HG03575 (cell line): ENCODE measurements around the gene HOXA7.

ENCODE experiments used
- ATAC-seq: cut with Tn5 transposase; IDR thresholded peaks from one replicate; pipeline ENCODE4 v1.9.1; 2021; ENCODE audit not compliant: unreplicated experiment, insufficient number of reproducible peaks, low FRiP score; ENCODE audit errors: extremely low read depth

HOXA7 gene

DNA sequence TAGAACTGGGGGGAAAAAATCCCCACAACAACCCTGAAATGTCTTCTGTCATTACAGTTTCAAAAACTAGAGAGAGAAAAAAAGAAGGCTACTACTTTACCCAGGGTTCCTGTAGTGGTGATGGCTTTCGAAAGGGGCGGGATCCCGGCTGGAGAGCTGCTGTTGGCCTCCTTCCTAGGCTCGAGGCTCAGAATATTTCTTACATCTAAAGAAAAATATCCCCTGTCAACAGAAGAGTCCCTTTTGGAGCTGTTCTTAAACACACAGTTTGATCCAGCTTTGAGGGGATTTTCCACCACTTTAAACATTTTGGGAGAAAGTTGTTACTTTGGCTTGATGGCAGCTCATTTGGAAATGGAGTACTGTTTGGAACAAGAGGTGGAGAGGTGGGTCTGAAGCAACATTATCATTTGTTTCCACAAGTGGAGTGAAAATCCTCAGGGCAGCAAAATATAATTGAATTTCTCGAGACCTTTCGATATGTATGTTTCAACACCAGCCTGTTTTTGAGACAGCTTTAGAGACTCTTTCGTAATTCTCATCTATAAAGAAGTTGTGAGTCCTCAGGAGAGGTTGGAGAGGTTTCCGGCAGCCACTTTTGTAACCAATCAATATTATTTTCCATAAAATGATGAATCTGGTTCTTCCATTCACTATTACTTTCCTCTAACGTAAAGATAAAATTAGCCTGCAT is 38.4 kb upstream of the HOXA7 start:
- ATAC-seq: no peak

DNA sequence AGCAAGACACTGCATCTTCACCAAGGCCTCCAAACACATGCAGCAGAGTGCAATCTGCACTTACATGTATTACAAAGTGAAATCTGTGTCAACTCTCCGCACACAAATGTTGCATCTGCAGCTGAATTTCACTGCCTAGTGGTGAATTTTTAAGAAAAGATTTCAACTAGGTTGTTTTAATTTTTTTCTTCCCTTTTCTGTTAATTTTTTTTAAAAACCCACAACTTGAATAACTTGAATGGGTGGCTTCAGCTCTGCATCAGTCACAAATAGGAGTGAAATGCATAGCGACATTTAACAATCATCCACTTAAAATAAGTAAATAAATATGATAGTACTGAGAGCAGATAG is 37.5 kb upstream of the HOXA7 start:
- no peak for ATAC-seq

DNA sequence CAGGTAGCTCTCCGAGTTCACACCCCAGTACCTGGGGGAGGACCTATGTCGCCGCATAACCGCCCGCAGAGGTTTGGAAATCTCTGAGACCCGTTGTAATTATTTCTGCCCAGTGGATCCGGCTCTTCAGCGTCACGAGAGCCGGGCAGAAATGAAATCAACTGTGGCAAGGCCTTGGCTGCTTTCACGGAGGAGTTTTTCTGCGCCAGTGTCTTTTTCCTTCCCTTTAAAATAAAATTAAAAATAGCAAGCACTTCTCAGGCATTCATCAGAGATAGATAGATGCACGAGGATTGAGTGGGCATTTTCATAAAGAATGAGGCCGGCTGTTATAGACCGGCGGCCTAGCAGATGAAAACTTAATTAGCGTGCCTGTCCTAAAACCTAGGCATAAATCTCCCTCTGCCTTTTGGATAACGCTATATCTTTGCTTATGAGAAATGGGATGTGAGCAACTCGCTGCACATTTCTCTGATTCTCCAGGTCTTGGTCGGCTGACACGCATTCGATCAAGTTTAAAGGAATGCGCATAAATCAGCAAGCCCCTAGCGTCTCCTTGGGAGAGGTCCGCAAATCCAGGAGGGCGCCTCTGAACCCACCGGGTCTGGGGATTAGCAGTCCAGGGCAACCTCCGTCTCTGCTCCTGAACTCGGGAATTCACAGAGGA is 37.0 kb upstream of the HOXA7 start:
- ATAC-seq: no peak

DNA sequence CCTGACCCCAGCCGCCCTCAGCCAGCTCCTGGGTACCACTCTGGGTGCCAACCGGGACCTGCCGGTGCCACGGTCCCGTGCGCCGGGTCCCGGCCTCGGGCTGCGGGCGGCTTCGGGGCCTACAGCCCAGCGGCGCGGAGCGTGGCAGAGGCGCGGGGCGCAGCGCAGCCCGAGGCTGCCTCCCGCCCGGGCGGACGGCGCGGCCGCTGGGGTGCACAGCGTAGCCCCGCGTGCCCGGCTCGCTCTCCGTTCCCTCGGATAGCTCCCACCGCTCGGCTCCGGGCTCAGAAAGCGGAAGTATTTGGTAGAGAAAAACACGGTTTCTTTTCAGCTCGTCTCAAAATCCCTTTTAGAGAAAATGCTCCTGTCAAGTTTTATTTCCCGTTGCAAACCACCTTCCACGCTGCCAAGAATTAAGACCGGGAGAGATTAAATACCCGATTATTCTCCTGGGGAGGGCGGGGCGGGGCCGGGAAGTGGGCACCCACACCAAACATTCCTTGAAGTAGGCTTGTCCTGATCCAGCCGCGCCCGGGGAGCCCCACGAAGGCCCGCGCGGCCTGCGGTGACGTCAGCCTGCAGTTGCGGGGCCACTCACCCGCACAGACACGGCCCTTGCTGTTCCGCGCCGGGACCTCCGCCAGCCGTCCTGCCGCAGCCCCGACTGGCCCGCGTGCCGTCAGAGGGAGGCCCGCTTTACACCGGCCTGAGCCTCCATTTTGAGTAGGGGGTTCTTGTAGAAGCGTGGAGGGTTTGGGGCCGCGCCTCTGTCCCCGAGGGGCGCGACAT is 36.3 kb upstream of the HOXA7 start:
- ATAC-seq: no peak

DNA sequence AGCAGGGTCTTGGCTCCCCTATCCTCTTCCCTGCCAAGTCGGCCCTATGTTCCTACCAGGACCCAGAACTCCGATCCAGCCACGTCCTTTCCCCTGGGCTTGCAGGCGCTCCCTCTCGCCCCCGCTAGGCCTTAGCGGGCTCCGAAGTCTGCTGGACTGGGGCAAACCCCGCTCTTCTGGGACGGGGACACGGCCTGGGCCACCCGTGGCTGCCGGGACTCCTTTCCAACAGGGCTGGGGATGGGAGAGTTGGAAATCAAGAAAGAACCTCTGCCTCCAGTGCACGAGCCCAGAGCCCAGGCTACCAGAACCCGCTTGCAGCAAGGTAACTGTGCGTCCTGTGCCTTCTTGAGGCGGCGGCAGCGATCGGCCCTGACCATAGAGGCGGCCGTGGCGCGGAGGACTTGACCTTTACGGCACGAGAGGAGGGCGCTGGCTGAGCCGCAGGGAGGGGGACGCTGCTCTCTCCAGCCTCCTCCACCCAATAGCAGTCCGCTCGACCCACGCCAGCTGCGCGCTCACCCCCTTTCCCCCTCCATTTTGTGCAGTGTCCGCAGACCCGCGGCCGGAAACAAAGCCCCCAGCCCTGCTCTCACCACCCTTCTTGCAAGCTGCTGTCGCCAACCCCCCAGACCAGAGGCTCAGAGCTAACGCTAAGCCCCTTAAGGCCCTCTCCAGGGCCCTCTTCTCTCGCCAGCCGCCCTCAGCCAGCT is 35.5 kb upstream of the HOXA7 start:
- ATAC-seq: no peak

DNA sequence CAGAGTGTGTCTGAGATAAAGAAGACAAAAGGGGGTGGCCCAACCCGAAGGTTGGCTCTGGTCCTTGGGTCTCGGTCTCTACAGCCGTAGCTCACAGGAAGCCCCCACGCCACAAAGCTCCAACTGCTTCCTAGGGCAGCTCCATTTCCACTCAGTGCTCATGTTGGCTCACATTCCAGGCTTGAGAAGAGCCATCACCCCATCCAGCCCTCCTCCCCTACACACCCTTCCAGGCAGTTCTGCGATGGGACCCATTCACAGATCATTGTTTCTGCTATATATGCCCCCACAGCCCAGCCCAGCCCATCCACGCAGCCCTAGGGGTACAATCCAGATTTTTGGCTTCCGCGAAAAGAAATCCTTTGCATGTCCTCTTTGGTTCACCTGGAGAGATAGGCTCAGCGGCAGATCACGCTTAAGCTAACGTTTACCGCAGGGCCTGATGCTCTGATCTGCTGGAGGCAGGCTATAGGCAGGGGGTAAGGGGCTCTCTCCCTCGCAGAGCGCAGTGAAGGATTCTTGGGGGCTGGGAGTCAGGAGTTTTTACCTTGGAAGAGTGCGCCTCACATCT is 34.8 kb upstream of the HOXA7 start:
- no peak for ATAC-seq

DNA sequence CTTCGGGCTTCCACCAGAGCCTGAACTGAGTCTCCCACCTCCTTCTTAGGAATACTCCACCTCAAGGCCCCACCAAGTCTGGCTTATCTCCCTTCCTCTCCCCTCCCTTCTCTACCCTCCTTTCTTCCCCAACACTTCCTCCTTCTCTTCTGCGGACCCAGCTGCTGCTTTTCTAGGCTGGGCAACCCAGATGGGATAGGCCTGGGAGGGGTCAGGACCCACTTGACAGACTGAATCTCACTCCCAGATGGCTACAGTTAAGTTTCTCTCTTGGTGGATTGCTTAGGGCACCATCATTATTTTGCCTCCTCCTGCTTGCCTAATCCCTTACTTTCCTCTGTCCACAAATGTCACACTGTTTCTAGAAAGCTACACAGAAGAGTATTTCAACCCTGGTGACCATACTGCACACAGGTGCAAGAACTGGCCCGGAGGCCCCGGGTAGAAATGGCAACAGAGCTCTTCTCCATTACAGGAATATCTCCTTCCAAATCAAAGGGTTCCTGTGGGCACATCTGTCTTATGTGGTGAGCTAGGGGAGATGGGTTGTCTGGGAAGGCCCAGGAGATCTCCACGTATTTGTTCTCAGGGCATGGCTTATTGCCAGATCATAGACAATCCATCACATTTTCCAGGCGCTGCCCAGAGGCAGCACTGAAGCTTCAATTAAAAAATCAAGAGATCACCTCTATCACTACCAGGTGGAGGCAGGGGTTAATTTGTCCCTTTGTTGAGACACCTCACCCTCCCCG is 33.7 kb upstream of the HOXA7 start:
- ATAC-seq: no peak

DNA sequence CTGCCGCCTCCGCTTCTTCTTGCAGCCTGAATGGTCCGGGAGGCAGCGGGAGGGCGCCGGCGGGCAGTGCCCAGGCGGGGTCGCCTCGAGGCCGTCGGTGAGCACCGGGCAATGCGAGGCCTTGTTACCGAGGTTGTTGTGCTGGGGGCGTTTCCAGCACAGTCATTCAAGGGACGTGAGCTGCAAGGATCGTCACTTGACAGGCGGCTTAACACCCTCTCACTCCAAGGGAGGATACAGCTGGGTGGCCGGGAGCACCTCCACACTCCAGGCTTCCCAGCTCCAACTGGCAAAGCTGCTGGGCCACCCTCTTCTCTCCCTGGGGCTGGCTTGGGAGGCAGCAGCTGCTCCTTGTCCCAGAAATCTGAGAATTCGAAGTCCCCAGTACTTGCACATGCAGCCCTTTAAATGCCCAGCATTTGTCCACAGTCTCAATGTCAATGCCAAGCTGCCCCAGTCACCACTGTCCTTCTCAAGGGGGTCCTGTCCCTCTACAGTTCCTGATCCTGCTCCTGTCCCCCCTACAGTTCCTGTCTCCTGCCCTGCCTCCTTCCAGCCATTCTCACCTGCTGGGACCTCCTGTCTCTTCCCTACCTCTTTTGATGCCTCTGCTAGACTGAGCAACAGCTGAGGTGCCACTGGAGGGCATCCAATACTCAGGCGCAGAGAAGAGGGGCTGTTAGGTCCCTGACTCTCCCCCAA is 33.0 kb upstream of the HOXA7 start:
- no peak for ATAC-seq

DNA sequence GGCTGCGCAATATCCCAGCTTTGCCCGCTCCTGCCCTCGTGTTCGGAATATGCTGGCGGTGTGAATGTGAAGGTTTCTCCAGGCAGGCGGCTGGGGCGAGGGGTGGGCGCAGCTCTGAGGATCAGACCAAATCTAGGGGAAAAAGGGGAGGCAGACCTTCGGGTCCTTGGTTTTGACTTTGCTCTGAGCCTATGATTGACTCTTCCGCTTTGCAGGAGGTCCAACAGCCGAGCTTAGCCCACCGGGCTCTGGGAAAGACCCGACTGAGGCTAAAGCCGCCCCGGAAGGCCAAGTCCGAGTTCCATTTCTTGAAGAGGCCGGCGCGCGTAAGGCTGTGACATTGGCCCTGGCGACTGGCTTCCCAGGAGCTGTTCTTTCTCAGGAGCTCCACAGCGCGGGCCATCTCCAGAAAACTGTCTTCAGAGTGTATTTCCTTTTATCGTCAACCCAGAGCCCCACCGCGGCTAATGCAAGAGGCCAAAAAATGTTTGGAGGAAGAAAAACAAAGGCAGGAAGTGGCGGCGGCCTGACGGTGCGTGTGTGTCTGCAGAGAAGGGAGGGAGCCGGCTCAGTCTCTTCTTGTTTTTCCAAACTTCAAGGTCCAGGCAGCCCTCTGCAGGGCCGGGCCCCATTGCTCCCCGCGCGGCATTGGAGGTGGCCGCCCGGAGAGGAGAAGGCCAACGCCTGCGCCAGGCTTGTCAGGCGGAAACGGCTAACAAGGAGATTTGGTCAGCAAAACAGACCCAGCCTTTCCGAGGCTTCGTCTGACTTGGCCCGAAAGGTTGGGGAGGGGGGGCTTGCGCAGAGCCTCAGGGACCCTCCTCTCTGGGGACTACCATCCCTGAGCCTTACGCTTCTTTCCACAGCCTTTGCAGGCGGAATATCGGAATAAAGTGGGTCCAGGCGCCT is 32.2 kb upstream of the HOXA7 start:
- no peak for ATAC-seq

DNA sequence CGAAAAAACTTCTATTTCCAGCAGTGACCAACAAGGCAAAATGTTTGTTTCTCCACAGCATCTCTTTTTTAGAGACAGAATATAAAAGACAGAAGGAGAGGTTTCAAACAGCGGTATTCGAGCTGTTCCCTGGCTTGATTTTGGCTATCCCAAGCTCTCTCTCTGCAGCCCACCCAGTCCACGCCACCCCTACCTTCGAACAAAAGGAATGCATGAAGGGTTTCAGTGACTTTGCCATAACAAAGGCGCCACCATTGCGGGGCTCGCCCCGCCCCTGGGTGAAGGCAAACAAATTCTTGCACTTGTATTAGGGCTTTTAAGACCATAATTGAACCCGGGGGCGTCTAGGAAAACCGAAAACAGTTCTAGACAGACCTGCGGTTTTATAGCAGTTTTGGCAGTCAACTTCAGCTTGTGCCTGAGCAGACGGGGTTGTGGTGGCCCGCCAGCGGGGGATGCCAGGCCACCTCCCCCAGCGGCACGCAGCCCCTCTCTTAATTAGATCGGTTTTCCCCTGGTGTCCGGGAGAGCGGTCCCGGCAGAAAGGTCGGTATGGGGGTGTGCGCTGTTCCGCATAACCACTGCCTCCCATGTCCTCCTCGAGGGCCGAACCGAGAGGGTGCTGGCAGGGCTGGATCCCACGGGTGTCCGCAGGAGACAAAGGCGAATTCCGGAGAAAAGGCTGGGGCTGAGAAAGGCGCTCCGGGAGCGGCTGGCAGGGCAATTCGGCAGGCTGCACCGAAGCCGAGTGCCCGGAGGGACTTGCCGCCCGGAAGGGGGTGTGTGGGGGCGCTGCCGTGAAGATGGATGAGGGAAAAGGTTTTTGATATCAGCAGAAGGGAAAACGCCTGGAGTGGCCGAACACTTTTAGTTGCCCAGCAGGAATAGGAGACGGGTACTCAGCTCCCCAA is 31.3 kb upstream of the HOXA7 start:
- no peak for ATAC-seq

DNA sequence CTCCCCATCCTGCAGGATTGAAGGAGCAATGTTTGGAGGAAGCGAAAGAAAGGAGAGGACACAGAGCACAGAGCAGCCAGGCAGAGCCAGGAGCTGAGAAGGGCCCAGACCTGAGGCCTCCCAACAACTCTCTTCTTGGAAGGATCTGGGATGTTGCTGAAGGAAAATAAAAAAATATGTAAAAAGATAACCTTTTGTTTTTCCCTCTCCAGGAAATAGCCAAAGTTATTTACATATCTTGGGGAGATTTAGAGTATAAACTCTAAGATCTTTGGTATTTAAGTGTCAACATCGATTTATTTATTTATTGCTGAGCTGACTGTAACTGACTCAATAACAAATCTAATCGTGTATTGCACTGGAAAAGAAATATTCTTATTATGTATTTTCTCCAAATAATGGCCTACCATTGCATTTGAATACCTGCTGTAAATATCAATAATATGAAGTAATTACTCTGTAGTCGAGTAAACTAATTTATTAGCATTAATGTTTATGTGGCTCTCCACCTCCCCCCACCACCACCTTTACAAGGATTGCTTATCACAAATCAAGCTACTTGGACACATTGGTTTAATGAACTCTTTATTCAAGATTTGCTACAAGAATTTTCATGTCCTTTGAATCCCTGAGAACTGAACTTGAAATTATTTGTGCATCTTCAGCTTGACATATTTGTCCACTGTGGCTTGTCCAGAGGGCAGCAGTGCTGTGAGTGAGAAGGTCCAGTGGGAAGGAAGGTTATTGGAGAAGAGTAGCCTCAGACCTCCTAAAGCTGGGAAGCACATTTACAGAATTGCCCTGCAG is 30.4 kb upstream of the HOXA7 start:
- ATAC-seq: no peak

DNA sequence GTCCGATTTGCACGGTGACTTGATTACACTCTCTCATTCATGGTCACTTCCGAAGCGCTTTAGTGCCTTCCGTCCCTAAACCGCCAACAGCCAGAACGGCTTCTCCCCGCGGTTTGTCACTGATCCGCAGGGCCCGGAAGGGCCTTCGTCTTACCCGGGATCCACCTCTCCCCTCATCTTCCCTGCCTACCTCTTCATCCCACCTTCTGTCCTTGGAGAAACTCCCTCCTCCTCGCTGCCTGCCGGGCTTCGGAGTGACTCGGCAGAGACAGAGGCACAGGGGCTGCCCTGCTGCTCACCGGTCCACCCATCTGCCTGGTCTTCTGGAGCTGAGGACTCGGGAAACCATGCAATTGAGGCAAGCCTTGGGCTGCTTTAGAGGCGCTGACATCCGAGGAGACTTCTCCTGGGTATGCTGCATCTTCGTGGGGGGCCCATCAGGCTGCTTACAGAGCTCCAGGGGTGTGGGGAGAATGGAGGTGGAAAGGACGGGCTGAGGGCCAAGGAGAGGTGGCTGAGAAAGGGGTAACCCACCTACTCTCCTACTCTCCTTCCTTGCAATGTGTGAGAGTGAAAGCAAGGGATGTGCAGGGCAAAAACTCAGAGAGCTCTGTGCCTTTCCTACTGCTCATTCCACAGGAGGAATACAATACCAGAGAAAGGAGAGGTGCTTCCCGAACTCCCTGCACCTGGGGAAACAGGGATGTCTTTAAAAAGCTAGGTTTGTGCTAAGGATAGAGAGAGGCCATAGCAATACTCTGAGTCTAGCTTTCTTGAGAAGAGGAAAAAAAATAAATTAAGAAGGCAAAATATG is 29.6 kb upstream of the HOXA7 start:
- no peak for ATAC-seq

DNA sequence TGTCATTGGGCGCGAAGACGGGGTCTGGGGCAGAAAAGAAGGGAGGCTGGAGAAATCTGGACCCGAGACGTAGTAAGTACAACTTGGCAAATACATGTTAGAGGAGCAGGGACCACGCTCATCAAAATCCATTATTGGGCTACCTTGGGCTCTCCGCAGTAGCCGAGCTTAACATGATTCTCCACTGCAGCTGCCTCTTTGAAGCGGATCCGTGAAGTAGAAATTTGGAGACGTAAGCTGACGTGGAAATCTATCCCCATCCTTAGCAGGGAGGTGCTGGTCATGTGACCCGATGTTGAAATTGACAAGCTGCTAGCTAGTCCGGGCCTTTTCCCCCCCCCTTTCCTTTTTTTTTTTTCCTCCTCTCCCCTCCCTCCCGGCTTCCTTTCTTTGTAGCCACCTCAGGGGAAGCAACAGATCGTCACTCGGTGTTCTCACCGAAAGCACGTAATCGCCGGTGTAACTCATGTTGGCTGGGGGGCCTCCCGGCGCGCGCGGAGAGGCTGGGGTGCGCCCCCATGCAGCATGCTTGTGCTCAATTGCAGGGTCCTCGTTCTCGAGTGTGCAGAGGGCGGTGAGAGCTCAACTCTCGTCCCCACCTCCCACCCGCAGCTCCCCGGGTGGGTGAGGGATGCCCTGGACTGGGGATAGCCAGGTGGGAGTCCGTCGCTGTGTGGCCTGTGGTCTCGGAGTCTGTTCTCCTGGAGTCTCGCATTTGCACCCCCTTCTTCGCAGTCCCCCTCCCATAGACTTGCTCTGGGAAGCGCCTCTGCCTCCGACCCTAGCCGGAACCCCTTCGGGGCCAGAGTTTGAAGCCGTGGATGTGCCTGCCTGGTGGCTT is 28.8 kb upstream of the HOXA7 start, which contains the start of gene HOXA11:
Gene HOXA11, minus strand, starts transcription at position 220 of the 841 bp plus-strand sequence. Its CDS starts 88 bp downstream, at position 132.
- ATAC-seq: no peak
